ENCODE results near the gene COL28A1. TPM values are rescaled to one million over a fixed set of nuclear protein-coding genes. Genes with fewer than 3 reads are reported as not detected.

The COL28A1 gene
- polyA plus RNA-seq, 1 experiment = 0.04 TPM

DNA sequence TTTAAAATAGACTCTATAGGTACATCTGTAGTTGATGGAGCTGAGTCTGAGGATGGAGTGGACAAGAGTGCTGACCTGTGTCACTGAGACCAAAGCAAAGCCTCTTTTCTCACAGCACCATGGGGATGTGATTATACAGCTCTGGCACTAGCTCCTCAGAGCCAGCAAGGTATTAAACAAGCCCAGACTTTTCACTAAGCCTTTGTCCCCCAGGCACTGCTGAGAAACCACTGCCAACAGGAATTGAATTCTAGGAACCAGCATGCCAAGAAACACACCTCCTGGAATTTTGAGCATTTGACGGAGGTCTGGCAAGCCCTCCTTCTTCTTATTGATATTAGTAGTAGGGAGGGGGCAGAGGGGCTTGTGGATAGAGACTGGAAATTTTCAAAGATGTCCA, 206.3 kb downstream of the COL28A1 start:
- Histone ChIP-seq H3K27me3 (ENCODE audit: control insufficient read depth, insufficient read depth, low read length) (peaks cover 2% of the 10 kb centered on the region), H3K27ac (ENCODE audit: low read depth, low read length) (no peak overlapping the region), H3K4me3 (ENCODE audit: low read depth, low read length) (no peak overlapping the region), H3K9me3 (ENCODE audit: control insufficient read depth, insufficient read depth, low read length) (no peaks in the 10 kb centered on the region)
- TF ChIP-seq, protein P1, sequence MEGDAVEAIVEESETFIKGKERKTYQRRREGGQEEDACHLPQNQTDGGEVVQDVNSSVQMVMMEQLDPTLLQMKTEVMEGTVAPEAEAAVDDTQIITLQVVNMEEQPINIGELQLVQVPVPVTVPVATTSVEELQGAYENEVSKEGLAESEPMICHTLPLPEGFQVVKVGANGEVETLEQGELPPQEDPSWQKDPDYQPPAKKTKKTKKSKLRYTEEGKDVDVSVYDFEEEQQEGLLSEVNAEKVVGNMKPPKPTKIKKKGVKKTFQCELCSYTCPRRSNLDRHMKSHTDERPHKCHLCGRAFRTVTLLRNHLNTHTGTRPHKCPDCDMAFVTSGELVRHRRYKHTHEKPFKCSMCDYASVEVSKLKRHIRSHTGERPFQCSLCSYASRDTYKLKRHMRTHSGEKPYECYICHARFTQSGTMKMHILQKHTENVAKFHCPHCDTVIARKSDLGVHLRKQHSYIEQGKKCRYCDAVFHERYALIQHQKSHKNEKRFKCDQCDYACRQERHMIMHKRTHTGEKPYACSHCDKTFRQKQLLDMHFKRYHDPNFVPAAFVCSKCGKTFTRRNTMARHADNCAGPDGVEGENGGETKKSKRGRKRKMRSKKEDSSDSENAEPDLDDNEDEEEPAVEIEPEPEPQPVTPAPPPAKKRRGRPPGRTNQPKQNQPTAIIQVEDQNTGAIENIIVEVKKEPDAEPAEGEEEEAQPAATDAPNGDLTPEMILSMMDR (IDR thresholded peaks at IDR 0.05; ENCODE audit: low read depth, low read length) = no peak
- DNase-seq (ENCODE audit: low read depth, low spot score) = no peak
- CTCF ChIA-PET = no interaction called here
- POLR2A ChIA-PET = no interaction called here

DNA sequence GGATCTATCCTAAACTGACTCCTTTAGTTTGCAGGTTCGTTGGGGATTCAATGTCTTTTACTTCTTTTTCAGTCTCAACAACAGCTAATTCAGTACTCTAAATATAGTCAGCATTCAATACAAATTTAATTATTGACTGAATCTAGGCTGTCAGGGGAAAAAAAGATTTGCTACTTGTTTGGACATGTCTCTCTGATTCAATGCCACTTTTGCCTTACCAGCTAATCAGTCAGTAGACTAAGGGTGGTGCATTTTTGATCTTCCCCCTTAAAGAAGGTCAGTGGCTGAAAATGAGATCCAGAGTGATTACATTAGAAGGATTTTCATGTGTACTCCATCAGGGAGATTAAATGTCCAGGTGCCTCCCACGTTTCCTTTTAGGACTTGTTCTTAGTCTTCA, 208.2 kb downstream of the COL28A1 start:
- Histone ChIP-seq H3K27me3 (ENCODE audit: control insufficient read depth, insufficient read depth, low read length) (peaks cover 2% of the 10 kb centered on the region), H3K4me3 (ENCODE audit: low read depth, low read length) (no peak overlapping the region), H3K27ac (ENCODE audit: low read depth, low read length) (no peak overlapping the region), H3K9me3 (ENCODE audit: control insufficient read depth, insufficient read depth, low read length) (no peaks in the 10 kb centered on the region)
- ChIA-PET CTCF (no interaction called here), POLR2A (no interaction called here)
- DNase-seq (ENCODE audit: low read depth, low spot score) = no peak
- TF ChIP-seq, protein P1 (IDR thresholded peaks at IDR 0.05; ENCODE audit: low read depth, low read length) = no peak

DNA sequence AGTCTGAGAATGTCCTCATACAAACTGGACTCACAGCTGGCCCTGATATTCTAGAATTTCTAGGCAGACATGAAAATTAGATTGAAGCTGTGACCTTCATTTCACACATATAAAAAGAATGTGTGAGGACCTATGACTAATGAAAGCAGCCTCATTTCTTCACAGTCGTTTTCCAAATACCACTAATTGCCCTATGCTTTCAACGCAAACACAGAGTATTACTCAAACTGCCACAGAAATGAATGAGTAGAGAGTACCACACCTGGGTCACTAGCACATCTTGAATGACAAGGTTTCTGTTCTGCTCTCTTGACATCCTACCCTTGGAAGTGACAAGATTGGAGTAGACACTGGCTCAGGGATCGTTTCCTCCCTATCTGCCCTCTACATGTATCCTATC, 211.0 kb downstream of the COL28A1 start:
- Histone ChIP-seq H3K4me3 (ENCODE audit: low read depth, low read length) (no peak overlapping the region), H3K27ac (ENCODE audit: low read depth, low read length) (no peak overlapping the region), H3K9me3 (ENCODE audit: control insufficient read depth, insufficient read depth, low read length) (no peaks in the 10 kb centered on the region), H3K27me3 (ENCODE audit: control insufficient read depth, insufficient read depth, low read length) (no peaks in the 10 kb centered on the region)
- ChIA-PET CTCF (no interaction called here), POLR2A (no interaction called here)
- TF ChIP-seq, protein P1 (IDR thresholded peaks at IDR 0.05; ENCODE audit: low read depth, low read length) = no peak
- DNase-seq (ENCODE audit: low read depth, low spot score) = no peak

DNA sequence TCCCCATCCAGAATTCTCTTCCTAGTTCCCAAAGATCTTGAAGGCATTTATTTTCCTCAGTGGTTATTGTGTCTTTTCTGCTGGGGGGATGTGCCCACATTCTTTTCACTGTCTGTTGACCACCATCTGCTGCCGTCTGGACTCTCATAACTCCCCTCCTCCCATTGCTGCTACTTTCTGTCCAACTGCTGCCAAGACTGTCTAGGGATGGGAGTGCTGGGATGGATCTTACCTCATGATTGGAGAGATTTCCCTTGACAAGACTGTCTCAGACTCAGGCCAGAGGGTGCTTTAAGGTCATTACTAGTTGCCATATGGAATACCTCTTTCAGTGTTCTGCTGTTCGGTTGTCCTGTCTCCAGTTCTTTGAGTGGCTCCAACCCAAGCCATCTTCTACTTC, 211.8 kb downstream of the COL28A1 start:
- no peak overlapping the region for H3K27ac ChIP-seq (ENCODE audit: low read depth, low read length)
- no peaks in the 10 kb centered on the region for H3K9me3 ChIP-seq (ENCODE audit: control insufficient read depth, insufficient read depth, low read length)
- ChIA-PET CTCF (no interaction called here), POLR2A (no interaction called here)
- DNase-seq (ENCODE audit: low read depth, low spot score) = no peak
- H3K4me3 ChIP-seq (ENCODE audit: low read depth, low read length) = no peak overlapping the region
- TF ChIP-seq, protein P1 (IDR thresholded peaks at IDR 0.05; ENCODE audit: low read depth, low read length) = no peak
- no peaks in the 10 kb centered on the region for H3K27me3 ChIP-seq (ENCODE audit: control insufficient read depth, insufficient read depth, low read length)

DNA sequence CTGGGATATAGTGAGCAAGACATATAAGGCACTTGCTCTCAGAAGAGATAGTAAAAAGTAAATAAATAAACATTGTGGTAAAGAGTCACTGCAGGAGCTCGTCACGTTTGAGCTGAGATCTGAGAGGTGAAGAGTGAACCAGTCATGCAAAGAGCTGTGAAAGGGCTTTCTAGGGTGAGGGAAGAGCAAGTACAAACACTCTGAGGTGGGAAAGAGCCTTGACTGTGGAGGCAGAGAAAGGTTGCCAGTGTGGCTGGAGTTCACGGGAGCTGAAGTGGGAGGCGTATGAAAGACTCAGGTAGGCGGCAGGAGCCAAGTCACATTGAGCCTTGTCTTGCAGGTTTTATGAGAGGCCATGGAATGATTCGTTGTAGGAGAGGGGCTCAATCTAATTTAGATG, 212.3 kb downstream of the COL28A1 start:
- Histone ChIP-seq H3K27ac (ENCODE audit: low read depth, low read length) (no peak overlapping the region), H3K4me3 (ENCODE audit: low read depth, low read length) (no peak overlapping the region), H3K27me3 (ENCODE audit: control insufficient read depth, insufficient read depth, low read length) (no peaks in the 10 kb centered on the region), H3K9me3 (ENCODE audit: control insufficient read depth, insufficient read depth, low read length) (no peaks in the 10 kb centered on the region)
- ChIA-PET POLR2A (no interaction called here), CTCF (no interaction called here)
- TF ChIP-seq, protein P1 (IDR thresholded peaks at IDR 0.05; ENCODE audit: low read depth, low read length) = no peak
- no peak for DNase-seq (ENCODE audit: low read depth, low spot score)
